Effector memory CD4-positive, alpha-beta T cell (primary cell): Measurements from ENCODE around the gene HIVEP1.
"Not testable (repeated sequence)": the region's sequence is repeated elsewhere in the genome, so short reads cannot be mapped to it uniquely, and the experiment has no call there.

Experiments
- DNase-seq, 3 donors: peaks; one replicate each; pipeline ENCODE4 v3.0.0-alpha.2; 2020
- H3K27ac ChIP-seq: 2 replicates; pipeline ENCODE4 v1.7.0; 2013; ENCODE audit warnings: mild to moderate bottlenecking, low read length, moderate library complexity; ENCODE audit not compliant: insufficient read depth, poor library complexity, severe bottlenecking
- H3K27me3 ChIP-seq: replicated peaks from 2 replicates; pipeline ENCODE4 v1.7.0; 2013; ENCODE audit warnings: mild to moderate bottlenecking, low read length; ENCODE audit not compliant: insufficient read depth, control insufficient read depth, poor library complexity, severe bottlenecking
- H3K36me3 ChIP-seq: 2 replicates; pipeline ENCODE4 v1.7.0; 2013; ENCODE audit warnings: mild to moderate bottlenecking, low read length, moderate library complexity; ENCODE audit not compliant: control insufficient read depth, insufficient read depth
- H3K4me1 ChIP-seq: 2 replicates; pipeline ENCODE4 v1.7.0; 2013; ENCODE audit warnings: low read length, mild to moderate bottlenecking; ENCODE audit not compliant: control insufficient read depth, insufficient read depth, poor library complexity, severe bottlenecking
- H3K4me3 ChIP-seq: 2 replicates; pipeline ENCODE4 v1.7.0; 2013; ENCODE audit warnings: low read length, low read depth, mild to moderate bottlenecking; ENCODE audit not compliant: insufficient read depth, poor library complexity, severe bottlenecking
- H3K9me3 ChIP-seq: 2 replicates; pipeline ENCODE4 v1.7.0; 2013; ENCODE audit warnings: mild to moderate bottlenecking, low read length, moderate library complexity; ENCODE audit not compliant: control insufficient read depth

The HIVEP1 gene

GRCh38 chr6:12097791-12098190, 85.7 kb downstream of the HIVEP1 start:
- Histone ChIP-seq H3K27me3 (no peaks in the 10 kb centered on the region), H3K4me3 (no peak overlapping the region), H3K27ac (no peak overlapping the region), H3K4me1 (no peaks in the 10 kb centered on the region), H3K9me3 (no peaks in the 10 kb centered on the region), H3K36me3 (no peaks in the 10 kb centered on the region)
- no peak for DNase-seq

- Histone ChIP-seq H3K36me3 (no peaks in the 10 kb centered on the region), H3K27ac (no peak overlapping the region), H3K4me3 (no peak overlapping the region), H3K9me3 (no peaks in the 10 kb centered on the region), H3K27me3 (no peaks in the 10 kb centered on the region), H3K4me1 (no peaks in the 10 kb centered on the region)
- no peak for DNase-seq
Observed at GRCh38 chr6:12099623-12100338, 87.7 kb downstream of the HIVEP1 start.

- DNase-seq, result no peak
- Histone ChIP-seq H3K9me3 (no peaks in the 10 kb centered on the region), H3K27ac (no peak overlapping the region), H3K36me3 (no peaks in the 10 kb centered on the region), H3K4me1 (no peaks in the 10 kb centered on the region), H3K27me3 (no peaks in the 10 kb centered on the region), H3K4me3 (no peak overlapping the region)
Observed at GRCh38 chr6:12101048-12101447, 88.9 kb downstream of the HIVEP1 start.

- Histone ChIP-seq H3K4me1 (no peaks in the 10 kb centered on the region), H3K4me3 (no peak overlapping the region), H3K9me3 (no peaks in the 10 kb centered on the region), H3K27me3 (no peaks in the 10 kb centered on the region), H3K27ac (no peak overlapping the region), H3K36me3 (no peaks in the 10 kb centered on the region)
- no peak for DNase-seq
Observed at GRCh38 chr6:12101653-12102312, 89.7 kb downstream of the HIVEP1 start.

- H3K36me3 ChIP-seq, result no peaks in the 10 kb centered on the region
- no peaks in the 10 kb centered on the region for H3K9me3 ChIP-seq
- H3K4me1 ChIP-seq, result no peaks in the 10 kb centered on the region
- H3K4me3 ChIP-seq, result no peak overlapping the region
- no peak overlapping the region for H3K27ac ChIP-seq
- no peak for DNase-seq
- H3K27me3 ChIP-seq, result no peaks in the 10 kb centered on the region
Observed at GRCh38 chr6:12102350-12102749, 90.2 kb downstream of the HIVEP1 start.

GRCh38 chr6:12103158-12103557, 91.0 kb downstream of the HIVEP1 start:
- Histone ChIP-seq H3K9me3 (no peaks in the 10 kb centered on the region), H3K4me3 (no peak overlapping the region), H3K27me3 (no peaks in the 10 kb centered on the region), H3K27ac (no peak overlapping the region), H3K4me1 (no peaks in the 10 kb centered on the region), H3K36me3 (no peaks in the 10 kb centered on the region)
- no peak for DNase-seq

GRCh38 chr6:12105271-12105670, 93.2 kb downstream of the HIVEP1 start:
- DNase-seq, result no peak
- Histone ChIP-seq H3K36me3 (no peaks in the 10 kb centered on the region), H3K9me3 (no peaks in the 10 kb centered on the region)

GRCh38 chr6:12108376-12108775, 96.3 kb downstream of the HIVEP1 start:
- not testable (repeated sequence) for H3K27ac ChIP-seq, H3K9me3 ChIP-seq, H3K4me3 ChIP-seq, DNase-seq, H3K27me3 ChIP-seq, H3K36me3 ChIP-seq, H3K4me1 ChIP-seq

More at GRCh38 chr6:12105271-12105670, 93.2 kb downstream of the HIVEP1 start:
- no peak overlapping the region for H3K27ac ChIP-seq
- no peaks in the 10 kb centered on the region for H3K27me3 ChIP-seq
- H3K4me1 ChIP-seq, result no peaks in the 10 kb centered on the region
- H3K4me3 ChIP-seq, result no peak overlapping the region

- no peaks in the 10 kb centered on the region for H3K9me3 ChIP-seq
- peaks cover 4% of the 10 kb centered on the region for H3K4me1 ChIP-seq
- no peak overlapping the region for H3K4me3 ChIP-seq
- H3K27me3 ChIP-seq, result no peaks in the 10 kb centered on the region
- no peak overlapping the region for H3K27ac ChIP-seq
- H3K36me3 ChIP-seq, result no peaks in the 10 kb centered on the region
- no peak for DNase-seq
Observed at GRCh38 chr6:12110523-12111362, 98.6 kb downstream of the HIVEP1 start.

- DNase-seq, result no peak
- Histone ChIP-seq H3K9me3 (no peaks in the 10 kb centered on the region), H3K4me3 (no peak overlapping the region), H3K36me3 (no peaks in the 10 kb centered on the region), H3K27me3 (no peaks in the 10 kb centered on the region), H3K27ac (no peak overlapping the region), H3K4me1 (peaks cover 4% of the 10 kb centered on the region)
Observed at GRCh38 chr6:12111363-12111670, 99.2 kb downstream of the HIVEP1 start.
